Activated CD8-positive, alpha-beta memory T cell treated with anti-CD3 and anti-CD28 coated beads, Interleukin-2, amount 10 ng/mL, durations not matched to agents 7 days and 5 days (primary cell): Measurements from ENCODE around the gene DFFB. TPM values are rescaled to one million over a fixed set of nuclear protein-coding genes. Genes with fewer than 3 reads are reported as not detected.

Experiments
- ATAC-seq: fragments of 150-1000 bp; cut with Tn5 transposase; one replicate; pipeline ENCODE4 v1.10.0; 2021; ENCODE audit warnings: moderate library complexity
- CTCF ChIA-PET: fragments of 350-600 bp; sonication (Branson Sonifier 250); formaldehyde crosslinking; loops from one replicate; lab custom pipeline; 2021; ENCODE audit warnings: antibody characterized with exemption; lab: Charles Lee
- DNase-seq: peaks from one replicate; pipeline ENCODE4 v3.0.0-alpha.2; 2020
- H3K27ac Mint-ChIP-seq: one replicate; pipeline ENCODE4 v1.8.0; 2021; ENCODE audit warnings: mild to moderate bottlenecking, mixed read lengths
- H3K27me3 Mint-ChIP-seq: one replicate; pipeline ENCODE4 v1.8.0; 2021; ENCODE audit warnings: mixed read lengths
- H3K36me3 Mint-ChIP-seq: one replicate; pipeline ENCODE4 v1.8.0; 2021; ENCODE audit warnings: mild to moderate bottlenecking, mixed read lengths
- H3K4me1 Mint-ChIP-seq: one replicate; pipeline ENCODE4 v1.8.0; 2021; ENCODE audit warnings: mixed read lengths
- H3K4me3 Mint-ChIP-seq: one replicate; pipeline ENCODE4 v1.8.0; 2021; ENCODE audit warnings: mild to moderate bottlenecking, moderate library complexity, mixed read lengths
- H3K9me3 Mint-ChIP-seq: one replicate; pipeline ENCODE4 v1.8.0; 2022; ENCODE audit warnings: low read depth, mixed read lengths
- total RNA-seq, 2 experiments: library from RNA; stranded (reverse); gene quantifications; one replicate each; pipeline ENCODE4 v1.2.3, GENCODE V29; 2021

DFFB gene
- total RNA-seq, 2 experiments from 2014 or later = 11.5 to 13.9 TPM

DNA sequence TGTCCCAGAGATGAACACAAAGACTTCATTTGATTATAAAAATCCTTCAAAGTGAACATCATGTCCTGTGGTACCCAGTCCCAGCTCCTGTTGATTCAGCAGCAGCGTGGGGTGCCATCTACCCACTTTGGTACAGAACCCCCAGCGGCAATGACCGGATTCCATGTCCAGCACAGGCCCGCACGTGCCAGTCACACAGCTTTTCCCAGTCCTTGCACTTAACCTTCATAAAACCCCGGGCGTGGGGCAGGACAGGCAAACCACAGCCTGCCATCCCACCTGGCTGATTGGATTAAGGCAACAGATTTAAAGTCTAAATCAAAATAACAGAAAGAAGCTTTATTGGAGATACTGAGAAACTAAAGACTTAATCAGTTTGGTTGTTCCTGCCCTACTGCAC, 15.8 kb upstream of the DFFB start:
- CTCF ChIA-PET = no interaction called here
- Mint-ChIP-seq H3K27ac (no peak overlapping the region), H3K36me3 (peaks cover 52% of the 10 kb centered on the region), H3K27me3 (no peaks in the 10 kb centered on the region), H3K4me3 (no peak overlapping the region), H3K4me1 (no peaks in the 10 kb centered on the region), H3K9me3 (peaks cover 11% of the 10 kb centered on the region)
- no peak for ATAC-seq
- DNase-seq = no peak

DNA sequence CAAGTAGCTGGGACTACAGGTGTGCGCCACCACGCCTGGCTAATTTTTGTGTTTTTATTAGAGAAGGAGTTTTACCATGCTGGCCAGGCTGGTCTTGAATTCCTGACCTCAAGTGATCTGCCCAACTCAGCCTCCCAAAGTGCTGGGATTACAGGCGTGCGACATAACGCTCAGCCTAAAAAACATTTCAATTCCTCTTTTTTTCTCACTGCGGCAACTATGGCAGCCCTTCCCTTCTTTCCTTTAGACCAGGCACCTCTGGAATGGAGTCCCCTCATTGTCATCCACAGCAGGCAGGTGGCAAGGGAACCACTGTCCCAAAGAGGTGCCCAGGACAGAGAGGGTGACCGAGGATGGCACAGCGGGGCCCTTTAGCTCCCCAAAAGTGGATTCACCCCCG, 14.4 kb upstream of the DFFB start:
- CTCF ChIA-PET = no interaction called here
- H3K9me3 Mint-ChIP-seq = peaks cover 1% of the 10 kb centered on the region
- no peak for DNase-seq
- ATAC-seq = no peak
- H3K4me1 Mint-ChIP-seq = no peaks in the 10 kb centered on the region
- H3K27ac Mint-ChIP-seq = no peak overlapping the region
- no peaks in the 10 kb centered on the region for H3K27me3 Mint-ChIP-seq
- peaks cover 38% of the 10 kb centered on the region for H3K36me3 Mint-ChIP-seq
- H3K4me3 Mint-ChIP-seq = no peak overlapping the region

- H3K4me1 Mint-ChIP-seq = no peaks in the 10 kb centered on the region
- ATAC-seq (no peak), DNase-seq (no peak)
- no peak overlapping the region for H3K4me3 Mint-ChIP-seq
- H3K27me3 Mint-ChIP-seq = no peaks in the 10 kb centered on the region
- peaks cover 19% of the 10 kb centered on the region for H3K36me3 Mint-ChIP-seq
- no peaks in the 10 kb centered on the region for H3K9me3 Mint-ChIP-seq
- CTCF ChIA-PET = interaction anchor here (1.9 kb wide), 1 partner anchor 10 kb away, joined by 7 read pairs; the partner anchor contains the start of genes CEP104 and DFFB
- no peak overlapping the region for H3K27ac Mint-ChIP-seq
These were observed 10.7 kb upstream of the DFFB start for GRCh38 chr1:3846541-3846940.

- no peaks in the 10 kb centered on the region for H3K27me3 Mint-ChIP-seq
- no peak overlapping the region for H3K27ac Mint-ChIP-seq
- H3K4me1 Mint-ChIP-seq = no peaks in the 10 kb centered on the region
- CTCF ChIA-PET = interaction anchor here (1.9 kb wide), 1 partner anchor 10 kb away, joined by 7 read pairs; the partner anchor contains the start of genes CEP104 and DFFB
- DNase-seq (no peak), ATAC-seq (no peak)
- no peaks in the 10 kb centered on the region for H3K9me3 Mint-ChIP-seq
- peaks cover 19% of the 10 kb centered on the region for H3K36me3 Mint-ChIP-seq
- H3K4me3 Mint-ChIP-seq = no peak overlapping the region
These were observed 10.2 kb upstream of the DFFB start for GRCh38 chr1:3847081-3847480.

DNA sequence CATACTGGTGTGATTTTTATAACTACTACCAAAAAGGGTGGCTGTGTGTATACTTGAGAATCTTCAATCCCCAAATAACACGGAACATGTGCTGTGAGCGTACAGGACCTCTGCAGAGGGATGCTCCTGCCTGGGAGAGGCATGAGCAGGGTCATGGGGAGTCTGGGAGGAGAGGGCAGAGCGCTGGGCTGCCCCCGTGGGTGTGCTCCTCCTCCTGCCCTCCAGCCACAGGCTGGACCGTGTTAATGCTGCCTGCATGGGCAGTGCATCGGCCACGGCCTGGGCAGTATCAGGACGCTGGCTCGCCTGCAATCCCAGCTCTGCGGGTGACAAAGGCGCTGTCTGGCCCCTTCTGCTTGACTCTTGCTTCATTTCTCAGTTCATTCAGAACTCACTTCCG, 6.4 kb upstream of the DFFB start:
- DNase-seq = no peak
- Mint-ChIP-seq H3K27me3 (no peaks in the 10 kb centered on the region), H3K36me3 (peaks cover 2% of the 10 kb centered on the region), H3K4me1 (peaks cover 9% of the 10 kb centered on the region), H3K27ac (no peak overlapping the region), H3K9me3 (no peaks in the 10 kb centered on the region), H3K4me3 (no peak overlapping the region)
- ATAC-seq = no peak
- CTCF ChIA-PET = no interaction called here

DNA sequence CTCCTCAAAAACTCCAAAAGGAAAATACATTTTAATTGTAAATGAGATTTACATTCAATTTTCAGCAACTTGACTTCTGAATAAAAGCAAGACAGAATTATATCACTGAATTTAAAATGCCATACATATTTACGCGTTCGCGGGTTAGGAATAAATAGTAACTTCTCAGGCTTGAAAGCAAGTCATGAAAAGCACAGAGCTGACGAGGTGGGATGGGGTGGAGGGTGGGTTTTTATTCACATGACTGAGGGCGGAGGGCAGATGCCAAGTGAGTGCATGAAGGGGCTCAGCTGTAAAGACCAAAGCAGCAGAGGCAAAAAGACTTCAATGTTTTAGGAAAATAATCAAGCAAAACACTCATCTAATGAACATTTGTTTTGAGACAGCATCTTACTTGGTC, 6.0 kb upstream of the DFFB start:
- ATAC-seq (no peak), DNase-seq (no peak)
- H3K4me3 Mint-ChIP-seq = no peak overlapping the region
- CTCF ChIA-PET = no interaction called here
- H3K27ac Mint-ChIP-seq = no peak overlapping the region
- H3K36me3 Mint-ChIP-seq = peaks cover 2% of the 10 kb centered on the region
- no peaks in the 10 kb centered on the region for H3K27me3 Mint-ChIP-seq
- peaks cover 13% of the 10 kb centered on the region for H3K4me1 Mint-ChIP-seq
- no peaks in the 10 kb centered on the region for H3K9me3 Mint-ChIP-seq

GRCh38 chr1:3852091-3852490, 5.2 kb upstream of the DFFB start:
- H3K36me3 Mint-ChIP-seq = peaks cover 2% of the 10 kb centered on the region

GRCh38 chr1:3852711-3853485, 4.4 kb upstream of the DFFB start:
- no peak for ATAC-seq
- Mint-ChIP-seq H3K4me1 (peaks cover 18% of the 10 kb centered on the region), H3K9me3 (no peaks in the 10 kb centered on the region), H3K4me3 (no peak overlapping the region), H3K27me3 (no peaks in the 10 kb centered on the region), H3K27ac (no peak overlapping the region), H3K36me3 (peaks cover 2% of the 10 kb centered on the region)
- DNase-seq = no peak
- CTCF ChIA-PET = no interaction called here

More at GRCh38 chr1:3852091-3852490, 5.2 kb upstream of the DFFB start:
- DNase-seq = no peak
- H3K27ac Mint-ChIP-seq = no peak overlapping the region
- H3K4me3 Mint-ChIP-seq = no peak overlapping the region
- ATAC-seq = no peak
- H3K27me3 Mint-ChIP-seq = no peaks in the 10 kb centered on the region
- H3K4me1 Mint-ChIP-seq = peaks cover 15% of the 10 kb centered on the region
- CTCF ChIA-PET = no interaction called here
- no peaks in the 10 kb centered on the region for H3K9me3 Mint-ChIP-seq

GRCh38 chr1:3857791-3858129, 484 bp downstream of the DFFB start:
- H3K4me1 Mint-ChIP-seq = peaks cover 29% of the 10 kb centered on the region

GRCh38 chr1:3858231-3858981, 1.1 kb downstream of the DFFB start:
- no peaks in the 10 kb centered on the region for H3K27me3 Mint-ChIP-seq
- DNase-seq (no peak), ATAC-seq (no peak)
- H3K27ac Mint-ChIP-seq = no peak overlapping the region
- CTCF ChIA-PET = interaction anchor here (0.8 to 3.6 kb wide), 8 partner anchors 15 to 88 kb away, joined by 3 to 20 read pairs (median 4); partner anchors contain the start of gene C1orf174
- H3K9me3 Mint-ChIP-seq = no peaks in the 10 kb centered on the region
- peaks cover 2% of the 10 kb centered on the region for H3K36me3 Mint-ChIP-seq
- peak overlapping the region; percentile 93 for H3K4me3 Mint-ChIP-seq
- peaks cover 29% of the 10 kb centered on the region for H3K4me1 Mint-ChIP-seq

More at GRCh38 chr1:3857791-3858129, 484 bp downstream of the DFFB start:
- Mint-ChIP-seq H3K27ac (peak overlapping the region; percentile 91), H3K27me3 (no peaks in the 10 kb centered on the region), H3K36me3 (peaks cover 2% of the 10 kb centered on the region), H3K4me3 (peak overlapping the region; percentile 93), H3K9me3 (no peaks in the 10 kb centered on the region)
- CTCF ChIA-PET = interaction anchor here (0.8 to 3.6 kb wide), 13 partner anchors 10 to 363 kb away, joined by 3 to 20 read pairs (median 5); partner anchors contain the start of gene C1orf174
- DNase-seq (no peak), ATAC-seq (no peak)

- Mint-ChIP-seq H3K4me3 (no peak overlapping the region), H3K4me1 (peaks cover 7% of the 10 kb centered on the region), H3K36me3 (peaks cover 10% of the 10 kb centered on the region), H3K9me3 (no peaks in the 10 kb centered on the region), H3K27me3 (no peaks in the 10 kb centered on the region), H3K27ac (no peak overlapping the region)
- ATAC-seq = no peak
- CTCF ChIA-PET = no interaction called here
- no peak for DNase-seq
These were observed 6.1 kb downstream of the DFFB start for GRCh38 chr1:3863231-3863935.

DNA sequence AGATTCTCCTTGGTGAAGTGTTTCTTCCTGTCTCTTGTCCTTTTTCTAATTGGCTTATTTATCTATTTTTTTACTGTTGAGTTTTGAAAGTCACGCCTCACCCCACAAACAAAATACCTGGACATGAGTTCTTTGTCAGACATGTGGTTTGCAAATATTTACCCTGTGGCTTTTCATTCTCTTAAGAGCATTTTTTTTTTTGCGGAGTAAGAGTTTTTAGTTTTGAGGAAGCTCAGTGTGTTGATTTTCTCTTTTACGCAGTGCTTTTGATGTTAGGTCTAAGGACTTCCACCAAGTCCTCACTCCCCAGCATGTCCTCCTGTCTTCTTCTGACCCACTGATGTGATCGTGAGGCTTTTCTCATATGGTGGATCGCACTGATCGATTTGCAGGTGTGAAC, 7.6 kb downstream of the DFFB start:
- Mint-ChIP-seq H3K4me3 (no peak overlapping the region), H3K27me3 (no peaks in the 10 kb centered on the region), H3K9me3 (no peaks in the 10 kb centered on the region), H3K36me3 (peaks cover 16% of the 10 kb centered on the region), H3K4me1 (no peaks in the 10 kb centered on the region), H3K27ac (no peak overlapping the region)
- no peak for DNase-seq
- no peak for ATAC-seq
- CTCF ChIA-PET = no interaction called here

DNA sequence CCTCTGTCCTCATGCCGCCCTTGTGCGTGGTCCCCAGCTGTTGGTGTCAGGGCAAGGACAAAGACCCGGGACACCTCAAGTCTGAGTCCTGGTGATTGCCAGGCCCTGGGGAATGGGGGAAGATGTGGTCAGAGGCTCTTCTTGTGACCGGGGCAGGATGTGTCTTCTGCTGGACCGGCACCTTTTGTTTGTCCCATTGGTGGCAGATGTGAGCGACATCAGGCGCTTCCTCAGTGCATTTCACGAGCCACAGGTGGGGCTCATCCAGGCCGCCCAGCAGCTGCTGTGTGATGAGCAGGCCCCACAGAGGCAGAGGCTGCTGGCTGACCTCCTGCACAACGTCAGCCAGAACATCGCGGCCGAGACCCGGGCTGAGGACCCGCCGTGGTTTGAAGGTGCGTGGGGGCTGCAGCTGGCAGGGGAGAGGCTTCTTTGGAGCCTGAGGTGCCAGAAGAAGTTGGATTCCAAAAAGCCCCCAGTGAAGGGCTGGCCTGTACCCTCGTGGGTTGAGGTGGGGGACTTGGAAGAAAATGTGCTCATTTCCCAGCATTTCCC, 8.4 kb downstream of the DFFB start:
- H3K27ac Mint-ChIP-seq = no peak overlapping the region
- CTCF ChIA-PET = no interaction called here
- no peaks in the 10 kb centered on the region for H3K9me3 Mint-ChIP-seq
- no peaks in the 10 kb centered on the region for H3K4me1 Mint-ChIP-seq
- DNase-seq (no peak), ATAC-seq (no peak)
- no peak overlapping the region for H3K4me3 Mint-ChIP-seq
- peaks cover 16% of the 10 kb centered on the region for H3K36me3 Mint-ChIP-seq
- H3K27me3 Mint-ChIP-seq = no peaks in the 10 kb centered on the region
